GM10266 (cell line): Measurements from ENCODE around the gene BICD1.
"Not testable (repeated sequence)": the region's sequence is repeated elsewhere in the genome, so short reads cannot be mapped to it uniquely, and the experiment has no call there.

Source experiments
- DNase-seq: peaks from one replicate; pipeline ENCODE4 v3.0.0; 2012; ENCODE audit errors: extremely low spot score
- CTCF ChIP-seq: IDR thresholded peaks from 2 replicates; pipeline ENCODE4 v1.5.1; 2012; ENCODE audit warnings: mild to moderate bottlenecking, low read depth; ENCODE audit not compliant: control insufficient read depth, insufficient read depth; ENCODE audit errors: missing control alignments

BICD1 gene

GRCh38 chr12:32084753-32085152, 21.9 kb upstream of the BICD1 start:
- DNase-seq, result no peak
- TF ChIP-seq CTCF, result no peak

- DNase-seq, result no peak
- no peak for TF ChIP-seq CTCF
Measured at GRCh38 chr12:32087306-32087705, 19.3 kb upstream of the BICD1 start.

- no peak for TF ChIP-seq CTCF
- no peak for DNase-seq
Measured at GRCh38 chr12:32089156-32089555, 17.5 kb upstream of the BICD1 start.

- no peak for DNase-seq
- TF ChIP-seq CTCF, result no peak
Measured at GRCh38 chr12:32089586-32089985, 17.1 kb upstream of the BICD1 start.

- DNase-seq, result no peak
- TF ChIP-seq CTCF, result no peak
Measured at GRCh38 chr12:32091696-32092095, 15.0 kb upstream of the BICD1 start.

- TF ChIP-seq CTCF, result no peak
- DNase-seq, result no peak
Measured at GRCh38 chr12:32098112-32098511, 8.5 kb upstream of the BICD1 start.

- not testable (repeated sequence) for DNase-seq
Measured at GRCh38 chr12:32099275-32099674, 7.4 kb upstream of the BICD1 start.

GRCh38 chr12:32100361-32100760, 6.3 kb upstream of the BICD1 start:
- no peak for TF ChIP-seq CTCF

More at GRCh38 chr12:32100361-32100760, 6.3 kb upstream of the BICD1 start:
- no peak for DNase-seq
